HepG2 (cell line): Measurements from ENCODE around the gene SLC34A3. TPM values are rescaled to one million over a fixed set of nuclear protein-coding genes. Genes with fewer than 3 reads are reported as not detected.

Experiments used
- BHLHE40 ChIP-seq: IDR thresholded peaks from 2 replicates; pipeline ENCODE4 v1.6.1; 2011; ENCODE audit warnings: low read length, improper control_type of control experiment
- CBX2 ChIP-seq, 2 experiments: fragments of 200-600 bp in 1 of 2; sonication (generic); formaldehyde crosslinking in 1 of 2; IDR thresholded peaks; 2 replicates each; pipeline versions ENCODE4 v1.7.0 to v1.8.1; 2018 to 2022; ENCODE audit warnings: low read depth in 2 of 2, low read length in 1 of 2, mild to moderate bottlenecking in 1 of 2, missing genetic modification reagents in 1 of 2
- JUN ChIP-seq: sonication (generic); formaldehyde crosslinking; IDR thresholded peaks from 2 replicates; pipeline ENCODE4 v1.4.0; 2020; ENCODE audit warnings: mild to moderate bottlenecking, missing genetic modification reagents
- KMT2A ChIP-seq: sonication (generic); formaldehyde crosslinking; IDR thresholded peaks from 2 replicates; pipeline ENCODE4 v1.4.0; 2020; ENCODE audit warnings: missing genetic modification reagents
- NFATC3 ChIP-seq: sonication (generic); formaldehyde crosslinking; IDR thresholded peaks from 2 replicates; pipeline ENCODE4 v1.5.1; 2020; ENCODE audit warnings: mild to moderate bottlenecking, missing genetic modification reagents
- NR3C1 ChIP-seq: sonication (generic); formaldehyde crosslinking; IDR thresholded peaks from 2 replicates; pipeline ENCODE4 v1.4.0; 2020; ENCODE audit warnings: missing genetic modification reagents
- TBX2 ChIP-seq: sonication (generic); formaldehyde crosslinking; IDR thresholded peaks from 2 replicates; pipeline ENCODE4 v1.5.0; 2020; ENCODE audit warnings: missing genetic modification reagents, mild to moderate bottlenecking, borderline replicate concordance
- TCF12 ChIP-seq, 2 experiments: fragments of 450-650 bp in 1 of 2; sonication (generic) in 1 of 2; formaldehyde crosslinking in 1 of 2; IDR thresholded peaks; 2 replicates each; pipeline versions ENCODE4 v1.6.1 to v1.8.0; 2017 to 2022; ENCODE audit warnings: antibody characterized with exemption in 1 of 2, mild to moderate bottlenecking in 1 of 2, missing genetic modification reagents in 1 of 2, moderate library complexity in 1 of 2
- WIZ ChIP-seq: sonication (generic); formaldehyde crosslinking; IDR thresholded peaks from 2 replicates; pipeline ENCODE4 v1.5.1; 2020; ENCODE audit warnings: mild to moderate bottlenecking, missing genetic modification reagents
- ZBTB20 ChIP-seq: sonication (generic); formaldehyde crosslinking; IDR thresholded peaks from 2 replicates; pipeline ENCODE4 v1.8.1; 2023; ENCODE audit warnings: missing genetic modification reagents, low read depth, mild to moderate bottlenecking, borderline replicate concordance
- ZFP36L1 ChIP-seq: sonication (generic); formaldehyde crosslinking; IDR thresholded peaks from 2 replicates; pipeline ENCODE4 v1.8.0; 2022; ENCODE audit warnings: mild to moderate bottlenecking, missing genetic modification reagents, moderate library complexity
- ZNF335 ChIP-seq: sonication (generic); formaldehyde crosslinking; IDR thresholded peaks from 2 replicates; pipeline ENCODE4 v1.4.0; 2020; ENCODE audit warnings: missing genetic modification reagents
- ZNF549 ChIP-seq: sonication (generic); formaldehyde crosslinking; IDR thresholded peaks from 2 replicates; pipeline ENCODE4 v1.5.0; 2020; ENCODE audit warnings: missing genetic modification reagents
- ZSCAN29 ChIP-seq: sonication (generic); formaldehyde crosslinking; conservative IDR thresholded peaks from 2 replicates; pipeline ENCODE4 v1.4.0; 2020; ENCODE audit warnings: mild to moderate bottlenecking, missing genetic modification reagents
- polyA plus RNA-seq, 8 experiments: library from polyadenylated mRNA; depleted of rRNA in 3 of 8; stranded (reverse) in 7 of 8; unstranded in 1 of 8; fragments of >200 nt; fragmentation: Illumina TruSeq in 4 of 8; extraction: Trizol in 4 of 8; gene quantifications; 2 replicates each; pipeline versions ENCODE4 v1.2.1 to v1.2.3, GENCODE V29; 2011 to 2016; ENCODE audit warnings: low read depth in 4 of 8, missing spikeins in 1 of 8, mixed read lengths in 1 of 8; ENCODE audit not compliant: insufficient read depth in 1 of 8
- total RNA-seq, 5 experiments: library from RNA; depleted of rRNA; stranded (reverse); fragments of >200 nt; fragmentation: Illumina TruSeq; extraction: Trizol; gene quantifications; 2 replicates each; pipeline ENCODE4 v1.2.3, GENCODE V29; 2016; ENCODE audit warnings: low read depth in 1 of 5
- TF ChIP-seq, protein P1 (sequence below), 2 experiments: fragments of 450-650 bp in 1 of 2; sonication (generic) in 1 of 2; formaldehyde crosslinking; IDR thresholded peaks; 2 replicates each; pipeline versions ENCODE4 v1.5.0 to v1.8.0; 2020 to 2022; ENCODE audit warnings: mild to moderate bottlenecking in 1 of 2, missing genetic modification reagents in 1 of 2
- TF ChIP-seq, protein P2 (sequence below): sonication (generic); formaldehyde crosslinking; IDR thresholded peaks from 2 replicates; pipeline ENCODE4 v1.8.1; 2023; ENCODE audit warnings: mild to moderate bottlenecking, missing genetic modification reagents
- TF ChIP-seq, protein P3 (sequence below): sonication (generic); formaldehyde crosslinking; IDR thresholded peaks from 2 replicates; pipeline ENCODE4; 2020; ENCODE audit warnings: missing genetic modification reagents, mild to moderate bottlenecking, borderline replicate concordance
- TF ChIP-seq, protein P4 (sequence below): sonication (generic); formaldehyde crosslinking; IDR thresholded peaks from 2 replicates; pipeline ENCODE4 v1.5.0; 2020; ENCODE audit warnings: mild to moderate bottlenecking, missing genetic modification reagents, borderline replicate concordance
- TF ChIP-seq, protein P5 (sequence below): sonication (generic); formaldehyde crosslinking; IDR thresholded peaks from 2 replicates; pipeline ENCODE4 v1.4.0; 2020; ENCODE audit warnings: missing genetic modification reagents

The SLC34A3 gene
- total and polyA plus RNA-seq, 2 of the 13 experiments (the other 11 are each of a cell fraction or from before 2014, with no cell fraction given): 0.07 to 1.0 TPM

DNA sequence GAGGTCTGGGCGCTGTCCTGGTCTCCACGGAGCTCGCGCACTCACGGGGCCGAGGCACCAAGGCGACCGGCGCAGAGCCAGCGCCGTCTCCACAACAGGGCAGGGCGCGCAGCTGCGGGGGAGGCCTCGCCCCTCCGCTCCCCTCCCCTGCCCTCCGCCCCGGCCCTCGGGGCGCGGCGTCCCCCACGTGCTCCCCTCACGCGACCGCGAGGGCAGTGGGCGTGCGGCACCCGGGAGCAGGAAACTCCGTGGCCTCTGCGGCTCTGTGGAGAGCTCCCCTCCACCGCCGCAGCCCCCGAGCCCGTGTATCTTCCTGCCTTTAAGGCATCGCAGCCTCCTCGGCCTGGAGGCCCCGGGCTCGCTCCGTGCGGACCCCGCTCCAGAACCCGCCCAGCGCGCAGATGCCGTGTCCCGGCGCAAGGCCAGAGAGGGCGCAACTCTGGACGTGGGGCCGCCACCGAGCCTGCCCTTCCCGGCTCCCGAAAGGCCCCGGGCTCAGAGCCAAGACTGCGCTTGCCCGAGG is 9.7 kb downstream of the SLC34A3 start (continued):
- no peak for TF ChIP-seq TCF12 (IDR thresholded peaks at IDR 0.05)
- no peak for TF ChIP-seq TCF12 (CRISPR knock-in tag; IDR thresholded peaks at IDR 0.05)
- TF ChIP-seq, protein P1, sequence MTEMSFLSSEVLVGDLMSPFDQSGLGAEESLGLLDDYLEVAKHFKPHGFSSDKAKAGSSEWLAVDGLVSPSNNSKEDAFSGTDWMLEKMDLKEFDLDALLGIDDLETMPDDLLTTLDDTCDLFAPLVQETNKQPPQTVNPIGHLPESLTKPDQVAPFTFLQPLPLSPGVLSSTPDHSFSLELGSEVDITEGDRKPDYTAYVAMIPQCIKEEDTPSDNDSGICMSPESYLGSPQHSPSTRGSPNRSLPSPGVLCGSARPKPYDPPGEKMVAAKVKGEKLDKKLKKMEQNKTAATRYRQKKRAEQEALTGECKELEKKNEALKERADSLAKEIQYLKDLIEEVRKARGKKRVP (CRISPR knock-in tag; IDR thresholded peaks at IDR 0.05): 0 out of 4 replicates have a peak, but pooled peaks of 1 of the 2 experiments have one; percentile 28
- TF ChIP-seq CBX2 (IDR thresholded peaks at IDR 0.05; ENCODE audit: low read depth, low read length): no peak
- no peak for TF ChIP-seq CBX2 (CRISPR knock-in tag; IDR thresholded peaks at IDR 0.05; ENCODE audit: low read depth)
- TF ChIP-seq NFATC3 (CRISPR knock-in tag): 0 out of 2 replicates have a peak, but pooled peaks have one; percentile 26
- 0 out of 2 replicates have a peak, but pooled peaks have one; percentile 2 for TF ChIP-seq ZFP36L1 (CRISPR knock-in tag)
- TF ChIP-seq, protein P2, sequence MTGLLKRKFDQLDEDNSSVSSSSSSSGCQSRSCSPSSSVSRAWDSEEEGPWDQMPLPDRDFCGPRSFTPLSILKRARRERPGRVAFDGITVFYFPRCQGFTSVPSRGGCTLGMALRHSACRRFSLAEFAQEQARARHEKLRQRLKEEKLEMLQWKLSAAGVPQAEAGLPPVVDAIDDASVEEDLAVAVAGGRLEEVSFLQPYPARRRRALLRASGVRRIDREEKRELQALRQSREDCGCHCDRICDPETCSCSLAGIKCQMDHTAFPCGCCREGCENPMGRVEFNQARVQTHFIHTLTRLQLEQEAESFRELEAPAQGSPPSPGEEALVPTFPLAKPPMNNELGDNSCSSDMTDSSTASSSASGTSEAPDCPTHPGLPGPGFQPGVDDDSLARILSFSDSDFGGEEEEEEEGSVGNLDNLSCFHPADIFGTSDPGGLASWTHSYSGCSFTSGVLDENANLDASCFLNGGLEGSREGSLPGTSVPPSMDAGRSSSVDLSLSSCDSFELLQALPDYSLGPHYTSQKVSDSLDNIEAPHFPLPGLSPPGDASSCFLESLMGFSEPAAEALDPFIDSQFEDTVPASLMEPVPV (CRISPR knock-in tag): no peak; the same call in 1 of the 2 replicates
- no peak for TF ChIP-seq ZNF549 (CRISPR knock-in tag)
- no peak for TF ChIP-seq ZSCAN29 (CRISPR knock-in tag)
- no peak for TF ChIP-seq JUN
- TF ChIP-seq ZNF335 (CRISPR knock-in tag): no peak
- TF ChIP-seq WIZ (CRISPR knock-in tag): peak; percentile 64
- TF ChIP-seq, protein P3, sequence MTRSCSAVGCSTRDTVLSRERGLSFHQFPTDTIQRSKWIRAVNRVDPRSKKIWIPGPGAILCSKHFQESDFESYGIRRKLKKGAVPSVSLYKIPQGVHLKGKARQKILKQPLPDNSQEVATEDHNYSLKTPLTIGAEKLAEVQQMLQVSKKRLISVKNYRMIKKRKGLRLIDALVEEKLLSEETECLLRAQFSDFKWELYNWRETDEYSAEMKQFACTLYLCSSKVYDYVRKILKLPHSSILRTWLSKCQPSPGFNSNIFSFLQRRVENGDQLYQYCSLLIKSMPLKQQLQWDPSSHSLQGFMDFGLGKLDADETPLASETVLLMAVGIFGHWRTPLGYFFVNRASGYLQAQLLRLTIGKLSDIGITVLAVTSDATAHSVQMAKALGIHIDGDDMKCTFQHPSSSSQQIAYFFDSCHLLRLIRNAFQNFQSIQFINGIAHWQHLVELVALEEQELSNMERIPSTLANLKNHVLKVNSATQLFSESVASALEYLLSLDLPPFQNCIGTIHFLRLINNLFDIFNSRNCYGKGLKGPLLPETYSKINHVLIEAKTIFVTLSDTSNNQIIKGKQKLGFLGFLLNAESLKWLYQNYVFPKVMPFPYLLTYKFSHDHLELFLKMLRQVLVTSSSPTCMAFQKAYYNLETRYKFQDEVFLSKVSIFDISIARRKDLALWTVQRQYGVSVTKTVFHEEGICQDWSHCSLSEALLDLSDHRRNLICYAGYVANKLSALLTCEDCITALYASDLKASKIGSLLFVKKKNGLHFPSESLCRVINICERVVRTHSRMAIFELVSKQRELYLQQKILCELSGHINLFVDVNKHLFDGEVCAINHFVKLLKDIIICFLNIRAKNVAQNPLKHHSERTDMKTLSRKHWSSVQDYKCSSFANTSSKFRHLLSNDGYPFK: peak; percentile 23; the same call in 1 of the 2 replicates
- TF ChIP-seq, protein P4, sequence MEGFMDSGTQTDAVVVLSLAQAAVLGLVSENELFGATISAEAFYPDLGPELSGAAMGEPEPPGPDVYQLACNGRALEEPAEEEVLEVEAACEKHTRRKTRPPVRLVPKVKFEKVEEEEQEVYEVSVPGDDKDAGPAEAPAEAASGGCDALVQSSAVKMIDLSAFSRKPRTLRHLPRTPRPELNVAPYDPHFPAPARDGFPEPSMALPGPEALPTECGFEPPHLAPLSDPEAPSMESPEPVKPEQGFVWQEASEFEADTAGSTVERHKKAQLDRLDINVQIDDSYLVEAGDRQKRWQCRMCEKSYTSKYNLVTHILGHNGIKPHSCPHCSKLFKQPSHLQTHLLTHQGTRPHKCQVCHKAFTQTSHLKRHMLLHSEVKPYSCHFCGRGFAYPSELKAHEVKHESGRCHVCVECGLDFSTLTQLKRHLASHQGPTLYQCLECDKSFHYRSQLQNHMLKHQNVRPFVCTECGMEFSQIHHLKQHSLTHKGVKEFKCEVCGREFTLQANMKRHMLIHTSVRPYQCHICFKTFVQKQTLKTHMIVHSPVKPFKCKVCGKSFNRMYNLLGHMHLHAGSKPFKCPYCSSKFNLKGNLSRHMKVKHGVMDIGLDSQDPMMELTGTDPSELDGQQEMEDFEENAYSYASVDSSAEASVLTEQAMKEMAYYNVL (CRISPR knock-in tag): no peak; the same call in 1 of the 2 replicates
- TF ChIP-seq, protein P5, sequence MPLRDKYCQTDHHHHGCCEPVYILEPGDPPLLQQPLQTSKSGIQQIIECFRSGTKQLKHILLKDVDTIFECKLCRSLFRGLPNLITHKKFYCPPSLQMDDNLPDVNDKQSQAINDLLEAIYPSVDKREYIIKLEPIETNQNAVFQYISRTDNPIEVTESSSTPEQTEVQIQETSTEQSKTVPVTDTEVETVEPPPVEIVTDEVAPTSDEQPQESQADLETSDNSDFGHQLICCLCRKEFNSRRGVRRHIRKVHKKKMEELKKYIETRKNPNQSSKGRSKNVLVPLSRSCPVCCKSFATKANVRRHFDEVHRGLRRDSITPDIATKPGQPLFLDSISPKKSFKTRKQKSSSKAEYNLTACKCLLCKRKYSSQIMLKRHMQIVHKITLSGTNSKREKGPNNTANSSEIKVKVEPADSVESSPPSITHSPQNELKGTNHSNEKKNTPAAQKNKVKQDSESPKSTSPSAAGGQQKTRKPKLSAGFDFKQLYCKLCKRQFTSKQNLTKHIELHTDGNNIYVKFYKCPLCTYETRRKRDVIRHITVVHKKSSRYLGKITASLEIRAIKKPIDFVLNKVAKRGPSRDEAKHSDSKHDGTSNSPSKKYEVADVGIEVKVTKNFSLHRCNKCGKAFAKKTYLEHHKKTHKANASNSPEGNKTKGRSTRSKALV (CRISPR knock-in tag): peak; percentile 89
- TF ChIP-seq ZBTB20 (CRISPR knock-in tag): peak; percentile 54
- peak; percentile 67 for TF ChIP-seq KMT2A (CRISPR knock-in tag)
- TF ChIP-seq BHLHE40: peak; percentile 75
- peak; percentile 82 for TF ChIP-seq TBX2 (CRISPR knock-in tag)
- TF ChIP-seq NR3C1 (CRISPR knock-in tag): no peak
